Mammary microvascular endothelial cell (primary cell): ENCODE measurements around the gene TAS2R43. TPM values are rescaled to one million over a fixed set of nuclear protein-coding genes. Genes with fewer than 3 reads are reported as not detected.

ENCODE experiments used
- total RNA-seq: library from RNA; depleted of rRNA; stranded (reverse); fragments of >200 nt; gene quantifications from 2 replicates; pipeline ENCODE4 v1.2.3, GENCODE V29; 2015

The TAS2R43 gene, protein sequence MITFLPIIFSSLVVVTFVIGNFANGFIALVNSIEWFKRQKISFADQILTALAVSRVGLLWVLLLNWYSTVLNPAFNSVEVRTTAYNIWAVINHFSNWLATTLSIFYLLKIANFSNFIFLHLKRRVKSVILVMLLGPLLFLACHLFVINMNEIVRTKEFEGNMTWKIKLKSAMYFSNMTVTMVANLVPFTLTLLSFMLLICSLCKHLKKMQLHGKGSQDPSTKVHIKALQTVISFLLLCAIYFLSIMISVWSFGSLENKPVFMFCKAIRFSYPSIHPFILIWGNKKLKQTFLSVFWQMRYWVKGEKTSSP
- total RNA-seq: 0.53 TPM in 1 of 2 replicates, not detected in the other

DNA sequence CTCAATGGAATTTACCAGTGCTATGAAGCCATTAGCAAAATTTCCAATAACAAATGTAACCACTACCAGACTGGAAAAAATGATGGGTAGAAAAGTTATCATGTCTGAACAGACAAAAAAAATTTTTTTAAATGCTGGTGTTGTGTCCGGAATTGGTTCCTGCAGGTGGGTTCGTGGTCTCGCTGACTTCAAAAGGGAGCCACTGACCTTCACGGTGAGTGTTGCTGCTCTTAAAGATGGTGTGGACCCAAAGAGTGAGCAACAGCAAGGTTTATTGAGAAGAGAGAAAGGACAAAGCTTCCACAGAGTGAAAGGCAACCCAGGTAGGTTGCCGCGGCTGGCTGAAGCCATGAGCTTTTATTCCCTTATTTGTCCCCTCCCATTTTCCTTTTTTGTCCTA, at the start of gene TAS2R43:
TAS2R43 (minus strand) TSS at position 186 of the 400 bp plus-strand sequence; CDS start at position 102, 84 bp downstream.

GRCh38 chr12:11134305-11134704, 42.2 kb upstream of the TAS2R43 start, which contains the start of gene TAS2R30:
Gene TAS2R30 (minus strand): TSS chr12:11134644. CDS start chr12:11134244, 400 bp downstream.

GRCh38 chr12:11062194-11062593, 29.9 kb downstream of the TAS2R43 start, which contains the start of gene TAS2R46:
Gene TAS2R46 (minus strand): TSS chr12:11062294. CDS start chr12:11062294, 0 bp downstream.

Other genes with a start within 250 kb of the TAS2R43 start
- gene PRR4, start 242.8 kb downstream of the TAS2R43 start, total RNA-seq: 0.20 TPM in 1 of 2 replicates, not detected in the other
- gene PRH1, start 208.1 kb downstream of the TAS2R43 start, total RNA-seq: 3.0 and 6.0 TPM in 2 replicates
- gene TAS2R13, start 182.8 kb downstream of the TAS2R43 start, total RNA-seq: 0.07 and 0.10 TPM in 2 replicates
- gene PRH2, start 163.1 kb downstream of the TAS2R43 start, total RNA-seq: not detected in 2 replicates
- 0.07 and 0.84 TPM in 2 replicates for gene TAS2R14, start 153.1 kb downstream of the TAS2R43 start, total RNA-seq
- 0.15 and 0.20 TPM in 2 replicates for gene TAS2R50, start 105.4 kb downstream of the TAS2R43 start, total RNA-seq
- 0.10 and 0.13 TPM in 2 replicates for gene TAS2R20, start 94.0 kb downstream of the TAS2R43 start, total RNA-seq
- gene TAS2R19, start 69.7 kb downstream of the TAS2R43 start, total RNA-seq: 0.39 and 0.53 TPM in 2 replicates
- gene TAS2R31, start 60.9 kb downstream of the TAS2R43 start, total RNA-seq: 0.15 TPM in 1 of 2 replicates, not detected in the other
- 0.34 and 0.73 TPM in 2 replicates for gene TAS2R46, start 30.0 kb downstream of the TAS2R43 start, total RNA-seq
- gene TAS2R30, start 42.3 kb upstream of the TAS2R43 start, total RNA-seq: 0.05 and 0.20 TPM in 2 replicates
- 6.6 and 9.2 TPM in 2 replicates for gene SMIM10L1, start 78.9 kb upstream of the TAS2R43 start, total RNA-seq
- gene TAS2R42, start 94.6 kb upstream of the TAS2R43 start, total RNA-seq: not detected in 2 replicates
- not detected in 2 replicates for gene PRB3, start 177.4 kb upstream of the TAS2R43 start, total RNA-seq
- gene PRB4, start 218.1 kb upstream of the TAS2R43 start, total RNA-seq: not detected in 2 replicates